HG03457 (cell line): ENCODE data around the gene CRYGN.

Experiments used
- ATAC-seq: cut with Tn5 transposase; IDR thresholded peaks from one replicate; pipeline ENCODE4 v1.9.1; 2021; ENCODE audit warnings: moderate number of reproducible peaks; ENCODE audit not compliant: unreplicated experiment

The CRYGN gene

DNA sequence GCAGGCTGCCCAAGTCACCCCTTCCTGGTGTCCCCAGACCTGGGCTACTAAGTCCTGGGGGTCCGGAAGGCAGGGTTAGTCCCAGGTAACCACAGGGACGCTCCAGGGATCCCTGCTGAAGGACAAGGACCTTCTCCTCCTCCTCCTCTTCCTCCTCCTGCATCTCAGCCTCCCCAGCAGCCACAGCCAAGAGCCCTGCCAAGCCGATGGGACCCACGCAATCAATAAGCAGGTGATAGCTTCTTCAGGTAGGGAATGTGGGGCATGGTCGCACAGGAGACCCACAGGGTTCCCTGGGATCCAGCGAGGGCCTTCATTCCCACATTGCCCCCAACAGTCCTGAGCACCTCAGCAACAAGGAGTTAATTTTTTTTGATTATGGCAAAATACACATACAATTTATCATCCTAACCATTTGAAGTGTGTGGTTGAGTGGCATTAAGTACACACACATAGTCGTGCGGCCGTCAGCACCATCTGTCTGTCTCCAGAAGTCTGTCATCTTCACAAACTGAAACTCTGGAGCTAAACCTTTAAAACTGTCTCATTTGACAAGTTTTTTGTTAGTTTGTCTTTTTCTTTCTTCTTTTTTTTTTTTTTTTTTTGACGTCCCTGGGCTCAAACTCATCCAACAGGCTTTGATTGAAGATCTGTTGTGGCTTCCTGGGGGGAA is 12.1 kb downstream of the CRYGN start:
- no peak for ATAC-seq

DNA sequence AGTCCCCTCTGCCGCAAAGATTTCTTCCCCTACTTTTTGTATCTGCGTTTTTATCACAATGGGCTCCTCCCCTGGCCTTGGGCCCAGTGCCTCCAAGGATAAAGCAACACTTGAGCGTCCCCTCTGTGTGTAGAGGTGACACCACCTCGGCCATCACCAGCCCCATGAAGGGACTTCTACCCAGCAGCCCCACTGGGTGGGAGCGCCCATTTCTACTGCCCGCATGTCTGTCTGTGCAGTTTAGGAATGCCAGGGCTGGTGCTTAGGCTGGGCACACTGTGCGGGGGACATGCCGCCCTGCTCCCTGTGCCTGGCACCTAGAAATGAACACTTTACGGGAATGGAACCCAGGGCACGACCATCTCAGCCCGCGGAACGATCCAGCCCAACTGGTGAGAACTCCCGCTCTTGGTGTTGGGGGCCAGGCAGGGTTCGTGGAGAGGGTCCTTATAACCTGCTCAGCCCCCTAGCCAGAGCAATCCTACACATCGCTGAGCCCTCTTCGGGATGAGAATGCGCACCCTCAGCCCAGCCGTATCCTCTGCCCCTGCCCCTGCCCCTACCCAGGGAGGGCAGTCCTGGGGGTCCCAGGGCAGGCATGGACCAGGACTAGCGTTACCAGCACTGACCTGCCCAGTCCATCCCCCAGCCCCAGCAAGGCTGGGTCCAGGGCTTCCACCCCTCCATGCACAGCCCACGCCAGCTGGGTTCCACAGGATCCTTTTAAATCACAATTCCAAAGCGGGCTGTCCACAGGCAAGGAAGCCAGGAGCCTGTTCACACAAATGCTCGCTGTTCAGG is 12.8 kb downstream of the CRYGN start:
- no peak for ATAC-seq

DNA sequence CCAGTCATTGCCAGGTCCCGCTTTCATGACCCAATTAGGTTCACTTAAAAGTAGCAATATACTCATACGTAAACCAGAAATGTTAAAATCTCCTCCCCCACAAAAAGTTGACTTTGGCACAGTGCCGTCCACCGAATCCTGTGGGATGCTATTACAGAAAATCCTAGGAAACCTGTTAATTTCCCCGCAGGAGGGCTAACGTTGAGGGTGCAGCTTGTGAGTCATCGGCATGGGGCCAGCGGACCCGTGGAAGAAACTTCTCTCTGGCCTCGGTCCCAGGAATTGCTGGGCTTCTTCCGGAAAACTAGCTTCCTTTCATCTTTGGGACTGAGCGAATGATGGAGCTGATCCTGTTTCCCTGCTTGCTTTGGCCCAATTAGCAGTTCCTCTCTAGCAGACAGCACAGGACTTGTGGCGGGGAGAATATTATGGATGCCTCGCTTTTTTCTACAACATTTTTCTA is 13.5 kb downstream of the CRYGN start:
- no peak for ATAC-seq

DNA sequence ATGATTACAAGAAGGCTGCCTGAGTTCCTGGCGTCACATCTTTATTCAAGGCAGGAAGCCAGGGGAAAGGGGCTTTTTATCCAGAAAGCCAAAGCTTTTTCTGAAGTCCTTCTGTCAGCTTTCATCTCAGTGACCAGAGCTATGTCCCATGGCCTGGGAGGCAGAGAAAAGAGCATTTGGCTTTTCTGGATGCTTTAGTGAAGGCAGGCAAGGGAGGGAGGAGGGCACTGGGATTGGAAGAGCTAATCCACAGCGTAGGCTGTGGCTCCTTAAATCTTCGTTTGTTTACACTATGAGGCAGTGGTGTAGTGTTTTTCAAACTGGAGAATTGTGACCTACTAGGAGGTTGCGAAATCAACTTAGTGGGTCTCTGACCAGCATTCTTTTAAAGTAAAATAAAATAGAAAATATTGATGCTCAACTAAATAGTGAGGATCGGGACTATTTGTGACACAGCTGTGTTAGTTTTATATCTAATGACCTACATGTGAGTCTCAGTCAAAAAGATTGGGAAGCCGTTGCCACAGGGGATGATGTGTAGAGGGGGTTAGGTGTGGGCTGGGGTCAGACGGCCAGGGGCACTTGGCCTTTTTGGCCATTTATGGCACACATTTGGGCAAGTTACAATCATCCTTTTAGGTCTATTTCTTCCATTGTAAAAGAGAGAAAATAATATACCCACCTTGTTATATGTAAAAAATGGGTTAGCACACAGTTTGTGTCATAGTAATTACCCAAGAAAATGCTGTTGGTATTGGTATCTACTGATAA is 14.1 kb downstream of the CRYGN start:
- ATAC-seq: no peak

DNA sequence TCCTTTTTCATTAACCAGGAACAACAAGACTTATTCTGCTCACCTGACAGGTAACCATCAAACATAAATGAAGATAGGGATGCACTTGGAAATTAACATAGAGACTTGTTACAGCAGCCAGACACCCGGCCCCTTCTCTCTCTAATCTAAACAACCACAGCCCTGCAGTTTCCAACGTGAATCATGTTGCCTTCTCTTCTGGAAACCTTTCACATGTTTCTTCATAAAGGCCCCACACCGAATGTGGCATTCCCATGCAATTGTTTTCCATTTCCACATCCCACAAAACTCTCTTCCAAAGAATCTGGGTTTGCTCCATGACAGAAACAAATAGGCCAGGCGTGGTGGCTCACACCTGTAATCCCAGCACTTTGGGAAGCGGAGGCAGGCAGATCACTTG is 15.1 kb downstream of the CRYGN start:
- ATAC-seq: no peak

DNA sequence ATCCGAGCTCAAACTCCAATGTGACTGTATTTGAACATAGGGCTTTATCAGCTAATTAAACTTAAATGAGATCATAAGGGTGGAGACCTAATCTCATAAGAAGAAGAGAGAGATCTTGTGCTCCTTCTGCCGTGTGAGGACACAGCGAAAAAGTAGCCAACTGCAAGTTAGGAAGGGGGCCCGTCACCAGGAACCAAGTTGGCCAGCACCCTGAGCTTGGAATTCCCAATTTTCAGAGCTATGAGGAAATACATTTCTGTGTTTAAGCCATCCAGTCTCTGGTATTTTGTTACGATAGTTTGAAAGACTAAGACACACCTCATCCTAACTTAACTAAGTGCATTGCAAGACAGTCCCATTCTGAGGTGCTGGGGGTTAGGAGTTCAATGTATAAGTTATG is 16.0 kb downstream of the CRYGN start:
- no peak for ATAC-seq

DNA sequence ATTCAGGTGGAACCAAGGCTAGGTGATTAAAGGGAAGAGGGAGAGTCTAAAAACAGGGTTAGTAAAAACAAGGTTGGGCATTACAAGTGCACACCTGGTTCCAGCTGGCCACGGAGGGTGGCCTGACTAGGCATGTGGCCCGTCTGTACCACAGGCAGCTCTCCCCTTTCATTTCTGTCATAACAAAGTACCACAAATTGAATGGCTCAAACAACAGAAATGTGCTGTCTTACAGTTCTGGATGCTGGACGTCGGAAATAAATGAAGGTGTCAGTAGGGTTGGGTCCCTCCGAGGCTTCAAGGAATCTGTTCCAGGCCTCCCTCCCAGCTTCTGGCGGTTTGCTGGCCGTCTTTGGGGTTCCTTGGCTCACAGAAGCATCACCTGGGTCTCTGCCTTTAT is 16.7 kb downstream of the CRYGN start:
- no peak for ATAC-seq

DNA sequence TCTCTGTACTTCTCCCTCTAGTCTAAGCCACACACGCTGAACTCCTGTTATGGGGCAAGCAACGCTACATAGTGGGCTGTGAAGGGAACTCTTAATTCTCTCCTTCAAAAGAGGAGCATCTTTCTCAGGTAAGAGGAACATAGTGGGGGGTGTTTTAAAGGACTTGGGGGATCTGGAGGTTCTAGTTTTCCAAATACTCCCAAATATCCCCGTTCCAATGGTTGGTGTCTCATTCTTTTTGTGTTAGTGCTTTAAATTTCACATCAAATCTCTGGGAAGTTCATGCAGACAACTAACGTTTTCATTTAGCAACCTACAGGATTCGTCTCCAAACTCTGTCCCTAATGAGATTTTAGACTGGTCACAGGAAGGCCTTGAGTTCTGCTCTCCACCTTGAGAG is 17.7 kb downstream of the CRYGN start:
- ATAC-seq: no peak

DNA sequence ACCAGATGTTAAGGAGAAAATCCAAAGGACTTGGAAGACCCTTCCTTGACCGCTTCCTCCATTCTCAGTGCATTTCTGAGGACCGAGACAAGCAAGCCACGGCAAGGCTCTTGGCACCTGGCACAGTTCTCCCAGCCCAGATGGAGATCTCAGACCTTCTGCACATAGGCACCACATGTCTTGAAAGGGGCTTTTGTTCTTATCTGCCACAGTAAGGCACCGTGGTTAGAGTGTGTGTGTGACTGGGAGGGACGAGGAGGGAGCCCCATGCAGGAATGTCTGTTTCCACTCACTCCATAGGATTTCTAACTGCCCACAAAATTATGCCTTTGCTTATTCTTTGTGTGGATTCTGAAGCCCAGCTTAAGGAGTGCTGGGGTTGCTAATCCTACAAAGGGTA is 19.8 kb downstream of the CRYGN start:
- ATAC-seq: no peak

DNA sequence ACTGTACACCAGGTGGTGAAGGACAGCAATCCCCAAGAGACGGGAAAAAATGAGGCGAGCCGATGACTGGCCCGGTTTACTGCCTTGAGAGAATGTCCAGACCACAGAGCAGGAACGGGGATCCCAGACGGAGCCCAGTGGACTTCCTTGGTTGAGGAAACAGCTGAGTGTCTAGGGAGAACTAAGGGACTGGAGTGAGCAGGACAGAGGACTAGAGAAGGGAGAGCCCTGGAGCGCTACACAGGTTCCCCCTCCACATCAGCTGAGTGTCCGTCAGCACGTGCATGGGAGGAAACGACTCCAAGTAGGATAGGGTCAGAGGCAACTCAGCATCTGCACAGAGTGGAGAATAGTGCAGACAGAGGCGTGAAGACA is 23.0 kb downstream of the CRYGN start:
- ATAC-seq: no peak

DNA sequence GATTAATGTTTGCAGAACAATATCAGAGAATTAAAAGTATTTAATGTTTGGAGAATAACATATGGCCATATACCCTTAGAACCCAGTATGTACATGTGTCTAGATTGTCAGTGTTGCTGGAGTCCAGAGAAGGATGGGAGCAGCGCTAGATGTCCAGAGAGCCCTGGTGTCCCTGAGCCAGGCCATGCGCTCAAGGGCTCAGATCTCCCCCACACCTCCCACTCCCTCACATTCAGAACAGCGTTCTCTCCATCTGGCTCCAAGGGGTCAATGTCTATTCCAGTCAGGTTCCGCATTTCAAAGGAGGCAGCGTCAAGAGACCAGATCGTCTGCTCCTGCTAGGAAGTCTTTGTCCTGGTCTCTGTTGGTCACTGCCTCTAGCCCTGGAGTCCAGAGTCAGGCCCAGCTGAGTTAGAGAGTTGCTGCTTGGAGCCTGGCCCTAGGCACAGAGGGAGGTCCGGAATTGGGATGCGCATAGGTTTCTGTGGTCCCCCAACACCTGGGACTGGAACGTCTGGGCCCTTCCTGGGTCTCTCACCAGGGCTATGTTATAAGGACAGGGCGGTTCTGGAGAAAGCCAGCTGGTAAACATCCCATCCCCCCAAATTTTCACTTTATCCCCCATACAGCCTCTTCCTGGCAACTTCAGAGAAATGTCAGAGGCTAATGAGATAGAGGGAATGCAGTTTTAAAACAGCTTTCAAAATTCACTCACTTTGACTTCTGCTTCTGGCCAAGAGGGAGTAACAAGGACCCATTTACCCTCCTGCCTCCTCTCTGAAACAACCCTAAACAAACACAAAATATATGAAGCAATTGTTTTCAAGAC is 23.6 kb downstream of the CRYGN start:
- ATAC-seq: no peak

DNA sequence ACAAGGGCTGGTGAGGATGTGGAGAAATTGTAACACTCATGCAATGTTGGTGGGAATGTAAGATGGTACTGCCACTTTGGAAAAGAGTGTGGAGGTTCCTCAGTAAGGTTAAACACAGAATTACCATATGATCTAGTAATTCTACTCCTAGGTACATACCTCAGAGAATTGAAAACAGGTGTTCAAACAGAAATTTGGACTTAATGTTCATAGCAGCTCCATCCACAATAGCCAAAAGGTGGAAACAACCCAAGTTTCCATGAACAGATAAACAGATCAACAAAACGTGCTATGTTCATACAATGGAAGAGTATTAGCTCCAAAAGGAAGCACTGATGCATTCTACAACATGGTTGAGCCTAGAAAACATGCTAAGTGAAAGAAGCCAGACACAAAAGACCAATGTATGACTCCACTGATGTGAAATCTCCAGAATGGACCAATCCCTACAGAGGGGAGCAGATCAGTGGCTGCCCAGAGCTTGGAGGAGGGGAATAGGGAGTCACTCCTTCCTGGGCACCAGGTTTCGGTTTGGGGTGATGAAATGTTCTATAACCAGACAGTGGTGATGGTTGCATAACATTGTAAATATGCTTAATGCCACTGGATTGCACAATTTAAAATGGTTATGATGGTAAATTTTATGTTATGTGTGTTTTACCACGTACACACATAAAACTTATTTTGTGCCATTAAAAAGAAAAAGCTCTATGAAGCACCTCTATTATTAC is 24.4 kb downstream of the CRYGN start:
- no peak for ATAC-seq

DNA sequence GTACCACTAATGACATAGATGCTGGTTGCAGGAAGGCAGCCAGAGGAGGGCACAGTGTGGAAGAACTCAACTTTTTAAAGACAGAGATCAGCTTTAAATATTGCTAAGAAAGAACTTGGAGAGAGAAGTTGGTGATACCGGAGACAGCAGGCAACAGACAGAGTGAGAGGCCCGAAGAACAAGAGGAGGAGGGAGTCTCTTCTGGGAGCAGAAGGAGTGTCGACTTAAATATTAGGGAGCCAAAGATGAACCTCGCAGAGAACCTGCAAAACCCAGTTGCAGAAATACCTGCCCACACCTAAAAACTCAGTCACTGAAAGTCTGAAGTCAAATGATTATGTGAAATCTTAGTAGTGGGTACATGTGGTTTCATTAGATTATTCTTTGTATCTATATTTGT is 26.7 kb downstream of the CRYGN start:
- no peak for ATAC-seq

DNA sequence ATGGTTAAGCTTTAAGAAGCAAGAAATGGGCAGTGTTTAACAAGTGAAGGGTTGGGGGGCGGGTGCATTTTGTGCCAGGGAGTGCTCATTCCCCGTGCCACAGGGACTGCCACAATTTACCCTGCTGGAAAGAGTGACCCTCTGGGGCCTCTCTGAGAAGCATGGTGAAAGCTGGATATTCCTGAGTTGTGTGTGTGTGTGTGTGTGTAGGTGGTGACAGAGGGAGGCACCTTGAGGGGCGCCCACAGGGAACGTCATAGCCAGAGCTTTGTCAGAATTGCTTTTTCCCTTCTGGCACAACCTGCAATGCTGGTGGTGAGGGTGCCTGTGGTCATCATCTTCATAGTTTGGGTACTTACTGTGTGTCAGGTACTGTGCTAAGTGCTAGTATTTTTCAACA is 27.6 kb downstream of the CRYGN start:
- no peak for ATAC-seq

DNA sequence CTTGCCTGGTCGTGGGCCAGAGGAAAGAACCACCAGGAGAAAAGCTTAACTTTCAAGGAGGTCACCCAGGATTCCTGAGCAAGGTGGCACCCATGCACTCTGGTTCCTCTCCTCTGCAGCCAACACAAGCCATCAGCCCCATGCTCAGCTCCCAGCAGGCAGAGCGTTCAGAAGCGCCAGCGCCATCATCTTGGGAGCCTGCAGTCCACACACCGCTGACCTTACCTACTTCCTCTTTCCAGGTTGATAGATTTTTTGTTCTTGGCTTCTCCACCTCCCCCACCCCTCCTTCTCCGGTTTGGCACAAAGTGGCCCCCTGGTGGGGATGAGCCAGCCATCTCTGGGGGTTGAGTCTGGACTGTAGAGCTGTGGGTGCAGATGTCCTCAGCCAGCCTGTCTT is 28.4 kb downstream of the CRYGN start:
- no peak for ATAC-seq

DNA sequence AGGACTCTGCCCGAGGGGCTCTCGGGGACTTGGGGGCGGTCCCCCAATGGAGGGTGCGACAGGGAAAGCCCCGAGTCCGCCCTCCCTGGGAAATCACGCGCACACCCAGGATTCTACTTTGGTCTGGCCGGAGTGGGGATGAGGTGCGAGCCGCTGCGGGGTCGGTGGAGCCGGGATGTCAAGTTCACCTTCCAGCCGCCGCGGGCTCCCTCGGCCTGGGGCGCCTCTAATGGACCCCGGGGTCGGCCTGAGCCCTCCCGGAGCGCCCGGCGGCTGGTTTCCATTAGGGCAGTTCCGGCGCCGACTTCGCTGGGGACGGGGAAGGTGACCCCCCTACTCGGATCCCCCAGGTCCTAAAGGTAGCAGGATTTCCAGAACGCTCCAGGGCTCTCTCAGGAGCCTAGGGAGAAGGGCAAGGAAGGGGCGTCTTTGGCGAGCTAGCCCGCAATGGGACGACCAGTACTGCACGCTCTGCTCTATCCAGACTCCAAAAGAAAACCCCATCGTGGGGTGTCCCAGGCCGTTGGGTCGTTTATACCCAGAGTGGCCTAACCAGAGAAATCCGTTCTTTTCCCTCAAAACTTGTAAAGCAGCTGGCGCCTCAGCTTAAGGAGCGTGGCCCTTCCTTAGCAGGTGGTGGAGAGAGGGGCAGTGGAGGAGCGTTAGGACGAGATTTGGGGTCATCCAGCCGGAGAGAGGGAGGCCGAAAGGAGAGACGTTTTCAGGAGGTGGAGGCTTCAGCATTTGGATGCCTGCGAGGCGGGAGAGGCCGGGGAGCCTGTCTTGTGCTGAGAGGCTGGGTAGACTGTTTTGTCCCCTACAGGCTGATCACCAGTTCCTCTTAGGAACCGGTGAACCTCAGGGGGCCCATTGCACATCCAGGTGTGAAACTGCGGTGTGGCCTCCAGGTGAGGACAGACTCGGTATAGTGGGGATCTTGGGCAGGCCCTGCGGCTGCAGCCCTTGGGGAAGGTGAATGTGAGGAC is 29.2 kb downstream of the CRYGN start:
- ATAC-seq: no peak

DNA sequence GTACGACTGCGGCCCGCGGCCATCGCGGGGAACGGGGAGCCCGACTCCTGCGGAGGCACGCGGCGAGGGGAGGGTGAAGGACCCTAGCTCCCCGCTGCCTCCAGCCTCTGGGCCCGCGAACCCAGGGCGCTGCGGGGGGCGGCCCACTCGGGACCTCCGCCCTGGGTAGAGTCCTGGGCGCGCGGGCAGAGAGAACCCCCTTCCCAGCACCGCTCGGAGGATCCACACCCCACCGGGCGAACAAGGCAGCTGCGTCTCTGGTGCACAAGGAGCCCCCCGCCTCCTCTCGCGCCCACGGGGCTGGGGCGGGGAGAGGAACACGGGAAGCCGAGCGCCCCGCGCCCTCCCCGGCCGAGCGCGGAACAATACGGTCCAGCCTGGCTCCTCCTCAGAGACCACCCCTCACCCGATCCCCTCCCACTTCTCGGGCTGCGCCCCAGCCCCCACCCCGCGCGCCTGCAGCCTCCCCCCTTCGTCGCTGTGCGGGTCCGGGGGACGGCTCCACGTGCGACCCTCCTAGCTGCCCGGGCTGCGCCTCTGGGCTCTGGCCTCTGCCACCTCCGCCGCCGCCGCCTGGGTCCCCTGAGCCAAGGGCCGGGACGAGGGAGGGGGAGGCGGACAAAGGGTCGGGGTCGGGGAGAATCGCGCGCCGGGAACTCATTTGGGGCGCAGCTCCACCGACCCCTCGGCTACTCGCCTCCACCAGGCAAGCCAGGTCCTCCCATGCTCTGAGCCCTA is 30.1 kb downstream of the CRYGN start, which contains the start of gene WDR86:
WDR86 (minus strand) TSS at position 372 of the 738 bp plus-strand sequence. CDS start 449 bp downstream, outside the sequence.
- ATAC-seq: no peak
